Adrenal gland (tissue), 5 donors: Measurements from ENCODE around the gene CCDC13.

Source experiments
- POLR2A ChIP-seq, 2 donors: fragments of 450-650 bp; IDR thresholded peaks; one replicate each; pipeline ENCODE4 v1.6.1; 2017; ENCODE audit warnings: antibody characterized with exemption in 2 of 2, mild to moderate bottlenecking in 2 of 2, moderate library complexity in 1 of 2
- TF ChIP-seq, protein P1 (sequence below), 6 experiments: fragments of 450-650 bp in 4 of 6; fragments of 200-600 bp in 2 of 6; sonication (generic) in 1 of 6; IDR thresholded peaks; 1 replicate in 5 of 6; 2 replicates in 1 of 6; pipeline versions ENCODE4 v1.5.1 to v1.8.0; 2016 to 2021; ENCODE audit warnings: antibody characterized with exemption in 6 of 6, mild to moderate bottlenecking in 2 of 6, moderate library complexity in 1 of 6
- donor health status: DM: no; HTN: no; CAD: no.

DNA sequence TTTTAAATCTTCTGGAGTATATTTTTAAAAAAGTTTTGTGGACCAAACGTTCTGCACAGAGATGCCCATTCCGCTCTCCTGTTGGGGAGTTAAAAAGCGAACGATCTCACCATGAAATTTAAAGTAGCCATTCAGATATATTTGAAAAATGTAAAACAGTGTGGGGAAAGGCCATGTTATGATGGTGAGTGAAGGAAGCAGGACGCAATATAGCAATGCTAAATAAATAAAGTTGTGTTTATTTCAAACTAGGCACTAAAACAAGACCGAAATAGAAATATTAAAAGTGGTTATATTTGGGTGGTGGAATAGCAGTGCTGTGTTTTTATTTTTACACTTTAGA lies 327 bp upstream of the CCDC13 start:
- TF ChIP-seq, protein P1, sequence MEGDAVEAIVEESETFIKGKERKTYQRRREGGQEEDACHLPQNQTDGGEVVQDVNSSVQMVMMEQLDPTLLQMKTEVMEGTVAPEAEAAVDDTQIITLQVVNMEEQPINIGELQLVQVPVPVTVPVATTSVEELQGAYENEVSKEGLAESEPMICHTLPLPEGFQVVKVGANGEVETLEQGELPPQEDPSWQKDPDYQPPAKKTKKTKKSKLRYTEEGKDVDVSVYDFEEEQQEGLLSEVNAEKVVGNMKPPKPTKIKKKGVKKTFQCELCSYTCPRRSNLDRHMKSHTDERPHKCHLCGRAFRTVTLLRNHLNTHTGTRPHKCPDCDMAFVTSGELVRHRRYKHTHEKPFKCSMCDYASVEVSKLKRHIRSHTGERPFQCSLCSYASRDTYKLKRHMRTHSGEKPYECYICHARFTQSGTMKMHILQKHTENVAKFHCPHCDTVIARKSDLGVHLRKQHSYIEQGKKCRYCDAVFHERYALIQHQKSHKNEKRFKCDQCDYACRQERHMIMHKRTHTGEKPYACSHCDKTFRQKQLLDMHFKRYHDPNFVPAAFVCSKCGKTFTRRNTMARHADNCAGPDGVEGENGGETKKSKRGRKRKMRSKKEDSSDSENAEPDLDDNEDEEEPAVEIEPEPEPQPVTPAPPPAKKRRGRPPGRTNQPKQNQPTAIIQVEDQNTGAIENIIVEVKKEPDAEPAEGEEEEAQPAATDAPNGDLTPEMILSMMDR (IDR thresholded peaks at IDR 0.05) = no peak
- no peak for TF ChIP-seq POLR2A (IDR thresholded peaks at IDR 0.05)
